22Rv1 (cell line): ENCODE measurements around the gene ALKAL2.

Experiments used
- H3K27ac ChIP-seq: fragments of 450-650 bp; 2 replicates; pipeline ENCODE4 v1.5.1; 2017
- ZFX ChIP-seq: fragments of 450-650 bp; IDR thresholded peaks from 2 replicates; pipeline ENCODE4 v1.6.1; 2017; ENCODE audit warnings: antibody characterized with exemption, borderline replicate concordance
- TF ChIP-seq, protein P1 (sequence below): fragments of 450-650 bp; IDR thresholded peaks from 2 replicates; pipeline ENCODE4 v1.5.1; 2017; ENCODE audit warnings: mild to moderate bottlenecking

The ALKAL2 gene

GRCh38 chr2:289362-290089, 1.6 kb upstream of the ALKAL2 start:
- TF ChIP-seq, protein P1, sequence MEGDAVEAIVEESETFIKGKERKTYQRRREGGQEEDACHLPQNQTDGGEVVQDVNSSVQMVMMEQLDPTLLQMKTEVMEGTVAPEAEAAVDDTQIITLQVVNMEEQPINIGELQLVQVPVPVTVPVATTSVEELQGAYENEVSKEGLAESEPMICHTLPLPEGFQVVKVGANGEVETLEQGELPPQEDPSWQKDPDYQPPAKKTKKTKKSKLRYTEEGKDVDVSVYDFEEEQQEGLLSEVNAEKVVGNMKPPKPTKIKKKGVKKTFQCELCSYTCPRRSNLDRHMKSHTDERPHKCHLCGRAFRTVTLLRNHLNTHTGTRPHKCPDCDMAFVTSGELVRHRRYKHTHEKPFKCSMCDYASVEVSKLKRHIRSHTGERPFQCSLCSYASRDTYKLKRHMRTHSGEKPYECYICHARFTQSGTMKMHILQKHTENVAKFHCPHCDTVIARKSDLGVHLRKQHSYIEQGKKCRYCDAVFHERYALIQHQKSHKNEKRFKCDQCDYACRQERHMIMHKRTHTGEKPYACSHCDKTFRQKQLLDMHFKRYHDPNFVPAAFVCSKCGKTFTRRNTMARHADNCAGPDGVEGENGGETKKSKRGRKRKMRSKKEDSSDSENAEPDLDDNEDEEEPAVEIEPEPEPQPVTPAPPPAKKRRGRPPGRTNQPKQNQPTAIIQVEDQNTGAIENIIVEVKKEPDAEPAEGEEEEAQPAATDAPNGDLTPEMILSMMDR = no peak
- no peak overlapping the region for H3K27ac ChIP-seq

DNA sequence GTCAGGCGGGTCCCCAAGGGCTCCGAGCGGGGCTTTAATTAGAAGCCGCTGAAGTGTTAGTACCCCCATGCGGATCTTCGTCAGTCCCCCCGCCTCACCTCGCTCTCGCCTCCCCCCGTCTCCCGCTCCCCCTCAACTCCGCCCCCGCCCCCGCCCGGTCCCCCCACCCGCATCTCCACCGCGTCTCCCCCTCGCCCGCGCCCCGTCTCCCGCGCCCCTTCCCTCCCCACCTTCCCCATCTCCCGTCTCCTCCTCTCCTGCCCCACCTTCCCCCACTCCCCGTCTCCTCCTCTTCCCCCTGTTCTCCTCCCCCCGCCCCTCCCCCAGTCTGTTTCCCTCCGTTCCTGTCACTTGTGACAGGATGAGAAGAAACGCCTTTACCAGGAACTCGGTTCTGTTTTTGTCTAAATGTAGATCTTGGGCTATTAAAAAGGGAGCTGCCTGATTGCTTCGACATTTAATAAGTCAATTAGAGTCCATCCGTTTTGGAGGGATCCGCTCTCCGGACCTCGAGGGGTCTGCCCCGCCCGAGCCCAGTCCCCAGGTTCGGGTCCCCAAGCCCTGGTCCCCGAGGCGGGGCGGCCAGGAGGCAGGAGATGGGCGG, 969 bp upstream of the ALKAL2 start:
- no peak overlapping the region for H3K27ac ChIP-seq
- no peak for TF ChIP-seq ZFX

DNA sequence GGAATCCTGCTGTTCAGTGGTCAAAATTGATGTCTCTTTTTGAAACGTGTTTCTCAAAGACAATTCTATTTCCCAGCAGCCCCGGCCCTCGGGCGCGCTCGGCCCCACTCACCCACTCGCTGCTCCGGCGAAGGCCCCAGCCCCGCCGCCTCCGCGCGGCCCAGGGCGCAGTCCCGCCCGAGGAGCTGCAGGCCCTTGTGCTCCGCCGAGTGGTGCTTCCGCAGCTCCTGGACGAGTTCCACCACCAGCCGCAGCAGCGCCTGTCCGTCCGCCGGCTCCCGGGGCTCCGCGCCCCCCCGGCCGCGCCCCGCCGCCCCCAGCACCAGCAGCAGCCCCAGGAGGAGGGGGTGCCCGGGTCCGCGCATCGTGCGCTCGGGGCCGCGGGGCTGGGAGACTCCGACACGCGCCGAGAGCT, 413 bp downstream of the ALKAL2 start:
- TF ChIP-seq, protein P1 = no peak
- TF ChIP-seq ZFX = no peak
- no peak overlapping the region for H3K27ac ChIP-seq

DNA sequence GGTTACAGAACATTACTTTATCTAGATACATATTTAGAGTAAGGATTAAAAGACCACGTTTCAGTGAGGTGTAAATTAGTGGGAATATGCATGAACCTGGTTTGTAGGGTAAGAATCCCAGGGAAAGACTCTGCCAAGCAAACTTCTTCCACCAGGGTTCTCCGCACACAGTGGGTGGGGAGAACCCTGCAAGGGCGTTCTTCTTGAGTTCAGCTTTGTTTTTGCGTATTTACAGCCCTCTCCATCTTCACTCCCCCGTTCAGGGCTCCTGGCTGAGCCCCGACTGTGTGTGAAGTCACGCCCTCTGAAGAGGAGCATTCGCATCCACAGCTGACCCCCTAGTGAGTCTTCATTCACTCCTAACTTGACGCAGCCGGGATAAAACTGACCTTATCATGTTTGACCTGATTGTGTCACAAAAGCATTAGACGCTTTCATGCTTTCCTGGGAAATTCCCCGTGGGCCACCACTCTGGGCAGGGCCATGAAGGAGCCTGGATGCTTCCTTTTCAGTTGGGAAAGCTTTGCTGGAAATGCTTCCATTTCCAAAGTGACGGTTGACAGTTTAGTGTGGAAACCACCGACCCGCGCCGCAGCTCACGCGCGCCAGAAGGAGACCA, 1.0 kb downstream of the ALKAL2 start:
- TF ChIP-seq ZFX = no peak
- TF ChIP-seq, protein P1 = no peak
- H3K27ac ChIP-seq = no peak overlapping the region

DNA sequence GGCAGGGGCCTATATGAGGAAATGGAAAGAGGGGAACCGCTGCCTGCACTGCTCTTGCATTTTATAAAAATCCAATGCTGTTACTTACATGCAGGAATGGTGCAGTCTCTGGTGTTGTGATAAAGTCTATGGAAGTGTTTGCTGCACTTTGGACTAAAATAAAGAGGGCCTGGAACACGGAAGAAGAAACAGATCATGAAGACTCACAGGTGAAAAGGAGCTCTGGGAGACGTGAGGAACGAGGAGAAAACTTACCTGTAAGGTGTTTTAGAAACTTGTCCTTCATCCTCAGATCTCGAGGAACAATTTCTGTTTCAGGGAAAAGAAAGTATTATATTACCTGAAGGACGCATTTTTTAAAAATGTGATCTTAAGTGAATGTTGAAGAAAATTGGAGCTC, 1.9 kb downstream of the ALKAL2 start:
- TF ChIP-seq ZFX = no peak
- TF ChIP-seq, protein P1 = no peak
- no peak overlapping the region for H3K27ac ChIP-seq

- TF ChIP-seq, protein P1 = no peak
- no peak for TF ChIP-seq ZFX
- no peak overlapping the region for H3K27ac ChIP-seq
Measured at GRCh38 chr2:285531-285930, 2.4 kb downstream of the ALKAL2 start.

DNA sequence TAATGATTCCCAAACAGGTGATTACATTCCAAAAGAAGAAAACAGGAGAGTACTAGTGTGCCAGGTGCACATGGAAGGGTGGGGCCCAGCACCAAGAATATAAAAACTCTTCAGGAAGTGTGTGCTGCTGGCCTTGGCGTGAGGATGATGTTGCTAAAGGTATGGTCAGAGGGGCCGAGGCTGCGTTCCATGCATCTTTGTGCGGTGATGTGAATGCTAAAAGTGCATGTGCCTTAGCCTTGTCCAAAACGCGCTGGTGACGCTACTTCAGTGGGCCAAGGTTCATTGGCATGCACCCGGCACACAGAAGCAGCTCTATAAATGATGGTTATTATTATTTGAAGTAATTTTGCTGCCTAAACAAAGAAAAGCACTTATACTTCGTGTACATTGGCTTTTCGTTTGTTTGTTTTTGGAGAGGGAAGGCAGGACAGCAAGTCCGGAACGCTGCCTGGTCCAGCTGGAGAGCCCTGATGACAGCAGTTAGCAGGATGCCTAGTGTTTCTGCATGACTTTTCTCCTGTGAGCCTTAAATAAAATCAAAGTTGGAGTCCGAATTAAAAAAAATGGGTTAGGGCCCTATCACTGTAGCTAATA, 2.9 kb downstream of the ALKAL2 start:
- H3K27ac ChIP-seq = no peak overlapping the region
- TF ChIP-seq, protein P1 = no peak
- TF ChIP-seq ZFX = no peak
